GM10847 (cell line): ENCODE results near the gene CRB1.

Source experiments
- POLR2A ChIP-seq: IDR thresholded peaks from 2 replicates; pipeline ENCODE4 v1.6.1; 2011; ENCODE audit not compliant: insufficient read length; ENCODE audit errors: extremely low read depth

Gene CRB1

DNA sequence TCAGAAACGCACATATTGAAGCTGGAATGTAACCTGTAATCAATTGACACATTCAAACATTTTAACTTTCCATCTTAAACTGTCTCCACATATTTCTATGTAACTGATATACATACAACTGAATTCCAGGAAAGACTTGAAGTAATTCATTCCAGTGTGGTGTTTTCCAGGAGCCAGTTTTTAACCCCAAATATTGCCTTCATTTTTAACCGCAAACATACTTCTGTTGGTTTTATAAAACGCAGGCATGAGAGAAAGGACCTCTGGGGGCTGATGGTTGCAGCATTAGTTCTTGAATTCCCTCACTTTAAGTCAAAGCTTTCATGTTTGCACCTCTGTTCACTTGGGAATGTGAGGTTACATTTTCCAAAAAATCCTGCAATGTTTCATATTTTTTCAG, 204.1 kb downstream of the CRB1 start:
- no peak for TF ChIP-seq POLR2A

DNA sequence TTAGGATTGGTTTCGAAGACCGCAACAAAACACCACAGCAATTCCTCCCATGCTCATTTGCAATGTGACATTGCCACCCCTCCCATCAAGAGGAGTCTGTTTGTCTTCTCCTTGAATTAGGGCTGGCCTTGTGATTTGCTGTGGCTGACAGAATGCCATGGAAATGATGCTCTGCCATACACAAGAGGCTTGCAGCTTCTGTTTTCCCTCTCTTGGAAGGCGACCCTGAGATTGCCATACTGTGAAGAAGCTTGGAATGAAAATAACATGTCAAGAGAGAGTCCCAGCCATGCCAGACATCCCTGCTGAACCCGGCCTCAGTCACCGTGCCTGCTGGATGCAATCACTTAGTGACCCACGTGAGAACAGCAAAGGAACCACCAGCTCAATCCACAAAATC, 212.4 kb downstream of the CRB1 start:
- no peak for TF ChIP-seq POLR2A

DNA sequence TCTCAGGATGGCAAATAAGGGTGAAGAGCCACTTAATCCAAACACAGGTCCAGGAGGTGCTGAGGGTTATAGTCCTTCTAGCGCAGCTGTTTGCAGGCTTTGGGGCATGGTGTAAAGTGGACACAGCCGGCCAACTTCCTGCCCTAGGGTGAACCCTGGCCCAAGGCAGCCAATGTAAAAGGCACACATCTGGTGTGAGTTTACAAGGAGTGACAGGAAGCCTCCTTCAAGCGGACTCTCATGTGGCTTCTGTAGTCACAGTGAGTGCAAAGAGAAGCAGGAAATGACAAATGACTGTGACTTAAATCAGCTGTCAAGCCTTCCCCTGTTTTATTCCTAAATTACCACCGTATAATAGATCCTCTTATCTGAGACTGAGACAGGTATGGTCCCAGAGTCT, 213.0 kb downstream of the CRB1 start:
- TF ChIP-seq POLR2A, result no peak

DNA sequence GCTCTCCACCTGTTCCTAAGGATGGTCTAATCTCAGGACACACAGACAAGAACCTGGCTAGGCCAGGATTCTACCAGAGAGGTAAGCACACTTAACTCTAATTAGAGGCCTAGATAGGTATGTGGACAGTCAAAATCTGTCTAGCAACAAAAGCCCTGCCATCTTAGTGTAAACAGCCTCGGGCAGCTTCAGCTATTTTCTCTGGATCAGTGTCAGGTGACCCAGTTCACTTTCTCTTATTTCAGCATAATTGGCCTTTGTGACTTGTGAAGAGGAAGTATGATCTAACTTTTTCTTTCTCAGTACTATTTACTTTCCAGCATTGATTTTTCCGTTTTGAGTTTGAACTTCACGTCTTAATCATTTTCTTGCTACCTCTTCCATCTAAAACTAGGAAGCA, 217.7 kb downstream of the CRB1 start:
- TF ChIP-seq POLR2A, result no peak

DNA sequence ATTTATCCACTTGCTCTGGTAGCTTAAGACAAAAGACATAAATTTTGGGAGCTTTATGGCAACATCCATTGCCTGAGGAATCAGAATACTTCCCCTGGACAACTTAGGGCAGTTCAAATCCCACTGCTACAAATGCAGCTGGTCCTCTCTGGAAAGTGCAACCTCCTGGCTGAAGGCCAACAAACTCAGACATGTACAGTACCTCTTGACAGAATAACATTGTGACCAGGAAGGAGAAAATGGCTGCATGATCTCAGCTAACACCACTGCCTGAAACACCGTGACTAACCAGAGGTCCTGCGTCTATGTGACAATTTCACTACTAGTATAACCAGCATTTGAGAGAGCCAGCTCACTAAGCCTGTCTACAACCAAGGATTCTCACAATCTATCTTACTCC, 218.9 kb downstream of the CRB1 start:
- no peak for TF ChIP-seq POLR2A

DNA sequence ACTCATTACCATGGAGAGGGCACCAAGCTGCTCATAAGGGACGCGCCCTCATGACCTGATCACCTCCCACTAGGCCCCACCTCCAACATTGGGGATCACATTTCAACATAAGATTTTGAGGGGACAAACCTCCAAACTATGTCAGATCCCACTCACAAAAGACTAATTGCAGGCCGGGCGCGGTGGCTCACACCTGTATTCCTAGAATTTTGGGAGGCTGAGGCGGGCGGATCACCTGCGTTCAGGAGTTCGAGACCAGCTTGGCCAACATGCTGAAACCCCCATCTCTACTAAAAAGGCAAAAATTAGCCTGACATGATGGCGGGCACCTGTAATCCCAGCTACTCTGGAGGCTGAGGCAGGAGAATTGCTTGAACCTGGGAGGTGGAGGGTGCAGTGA, 228.7 kb downstream of the CRB1 start:
- TF ChIP-seq POLR2A, result no peak

DNA sequence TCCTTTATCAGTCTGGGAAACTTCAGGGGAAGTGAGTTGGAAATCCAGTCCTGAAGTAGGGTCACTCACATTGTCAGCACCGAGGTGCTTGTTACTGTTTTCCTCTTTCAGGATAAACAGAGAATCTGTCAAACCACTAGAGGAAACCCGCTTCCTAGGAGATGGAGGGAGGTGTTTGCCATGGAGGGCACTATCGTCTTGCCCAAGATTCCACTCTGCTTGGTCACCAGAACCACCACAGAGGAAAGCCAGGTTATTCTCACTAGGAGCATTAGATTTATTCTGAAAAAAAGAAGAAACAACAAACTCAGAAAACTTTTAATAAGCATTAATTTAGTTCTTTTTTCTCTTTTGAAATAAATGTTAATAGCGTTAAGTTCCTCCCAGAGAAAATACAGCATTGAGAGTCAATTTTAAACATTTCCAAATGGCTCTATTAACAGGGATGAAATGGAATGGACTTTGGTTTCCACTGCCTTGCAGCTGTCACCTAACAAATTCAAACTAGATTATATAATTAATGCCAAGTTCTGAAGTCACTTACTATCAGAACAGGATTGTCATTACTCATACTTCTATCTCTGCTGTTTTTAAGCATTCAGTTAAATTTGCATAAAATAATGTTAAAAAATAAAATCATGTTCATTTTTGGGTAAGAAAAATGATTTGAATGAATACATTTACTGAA, 242.8 kb downstream of the CRB1 start:
- TF ChIP-seq POLR2A, result no peak

DNA sequence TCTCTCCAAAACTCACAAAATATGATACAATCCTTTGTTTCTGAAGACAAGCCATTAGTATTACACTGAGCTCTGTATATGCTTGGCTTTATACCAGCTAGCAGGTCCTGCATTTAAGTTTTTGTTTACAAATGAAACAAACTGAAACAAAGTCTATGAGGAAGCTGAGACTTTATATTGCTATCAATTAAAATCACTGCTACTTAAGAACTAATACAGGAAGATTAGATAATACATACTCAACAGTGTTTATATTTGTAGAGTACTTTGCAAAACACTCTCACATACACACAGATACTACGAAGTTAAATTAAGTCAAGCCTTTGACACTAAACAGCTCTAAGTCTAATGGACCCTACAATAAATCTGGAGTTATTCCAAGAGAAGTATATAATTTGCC, 247.4 kb downstream of the CRB1 start:
- no peak for TF ChIP-seq POLR2A

DNA sequence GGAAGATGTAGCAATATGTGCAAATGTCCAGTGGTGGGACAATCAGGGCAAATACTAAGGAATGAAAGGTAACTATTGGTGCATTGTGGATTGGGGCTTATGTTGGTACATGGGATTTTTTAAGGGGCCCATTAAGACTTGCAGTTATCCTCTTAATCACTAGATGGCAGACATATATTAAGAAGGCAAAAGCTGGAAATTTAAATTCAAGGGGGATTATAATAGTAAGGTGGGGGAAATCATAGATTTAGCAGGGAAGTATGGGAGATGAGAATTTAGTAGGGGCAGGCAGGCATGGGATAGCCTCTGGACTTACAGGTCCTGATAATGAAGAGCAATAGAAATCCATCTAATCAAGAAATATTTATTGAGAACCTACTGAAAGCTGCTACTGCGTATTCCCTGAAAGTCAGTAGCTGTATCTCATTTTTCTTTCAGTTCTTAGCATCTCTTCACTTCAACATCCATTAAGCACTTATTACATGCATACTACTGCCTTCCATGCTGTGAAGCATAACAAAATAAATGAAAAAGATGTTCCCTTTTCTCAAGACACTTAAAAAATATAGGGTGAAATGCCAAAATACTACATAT, 251.8 kb downstream of the CRB1 start:
- no peak for TF ChIP-seq POLR2A

DNA sequence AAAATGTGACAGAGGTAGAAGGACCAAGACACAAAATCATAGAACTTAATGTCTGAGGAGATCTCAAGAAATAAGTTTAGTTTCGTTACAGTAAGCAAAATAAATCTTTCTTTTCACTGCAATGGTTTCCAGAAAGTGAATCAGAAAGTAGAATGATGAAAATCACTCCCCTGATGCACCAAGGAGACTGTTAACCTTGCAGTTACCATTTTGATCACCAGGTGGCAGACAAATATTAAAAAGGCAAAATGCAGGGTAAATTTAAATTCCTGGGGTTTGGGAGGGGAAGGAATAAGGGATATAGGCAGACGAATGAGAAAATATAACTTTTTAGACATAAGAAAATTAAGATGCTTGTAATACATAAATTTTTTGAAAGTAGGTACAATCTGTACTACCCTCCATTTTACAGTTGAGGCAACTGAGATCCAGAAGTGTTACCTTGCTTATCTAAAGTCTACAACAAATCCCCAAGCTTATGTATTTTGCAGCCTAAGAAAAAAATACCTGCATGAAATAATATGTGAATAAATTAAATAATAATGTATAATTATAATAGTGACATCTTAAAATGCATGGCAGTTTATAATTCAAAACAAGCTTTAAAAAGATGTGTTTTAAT, 253.2 kb downstream of the CRB1 start:
- TF ChIP-seq POLR2A, result no peak

DNA sequence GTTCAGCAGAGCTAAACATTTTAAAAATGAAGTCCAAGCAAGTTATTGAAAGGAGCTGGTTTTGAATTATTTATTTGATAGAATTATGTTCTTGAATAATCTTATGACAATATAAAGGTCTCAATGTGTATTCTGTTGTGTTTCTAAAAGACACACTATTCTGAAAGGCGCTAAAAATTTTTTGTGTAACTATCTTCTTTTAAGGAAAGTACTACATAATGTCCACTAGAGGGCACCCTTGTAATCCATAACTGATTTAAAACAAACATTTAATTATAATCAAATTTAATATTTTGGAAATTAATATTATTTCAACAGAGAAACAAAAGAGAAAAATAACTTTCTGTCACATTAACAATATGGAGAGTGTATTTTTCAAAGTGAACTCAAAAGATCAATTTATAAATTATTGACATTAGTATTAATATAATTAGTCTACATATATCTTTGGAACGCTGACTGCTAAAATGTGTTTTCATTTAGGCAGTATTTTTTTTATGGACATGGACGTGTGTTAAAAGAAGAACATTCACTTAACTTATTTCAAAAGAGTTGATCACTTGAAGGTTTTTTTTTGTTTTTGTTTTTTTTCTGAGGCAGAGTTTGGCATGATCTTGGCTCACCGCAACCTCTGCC, 258.8 kb downstream of the CRB1 start:
- TF ChIP-seq POLR2A, result no peak
